OCI-LY7 (cell line): ENCODE measurements around the gene SH2D3C. TPM values are rescaled to one million over a fixed set of nuclear protein-coding genes. Genes with fewer than 3 reads are reported as not detected.

Experiments
- BruUV-seq: library from RNA; stranded (reverse); fragments of 400-500 nt; replicated peaks from 2 replicates; lab custom pipeline; 2021; lab: Mats Ljungman, UMichigan
- CTCF ChIA-PET: fragments of 300-600 bp; sonication (Branson Sonifier 250); formaldehyde crosslinking; loops from one replicate; lab custom pipeline; 2022; ENCODE audit warnings: antibody characterized with exemption; ENCODE audit not compliant: unreplicated experiment; lab: Charles Lee
- POLR2A ChIA-PET: fragments of 300-600 bp; sonication (Branson Sonifier 250); formaldehyde crosslinking; loops from one replicate; lab custom pipeline; 2022; ENCODE audit warnings: antibody characterized with exemption; lab: Charles Lee
- DNase-seq: peaks from one replicate; pipeline ENCODE4 v3.0.0-alpha.2; 2015; ENCODE audit warnings: low spot score
- H2AFZ ChIP-seq: fragments of 200-600 bp; sonication (generic), shearing (Covaris generic); 2 replicates; pipeline ENCODE4 v1.6.1; 2014; ENCODE audit warnings: mild to moderate bottlenecking, antibody characterized with exemption, low read length, moderate library complexity
- H3K27ac ChIP-seq: fragments of 200-600 bp; sonication (generic); 2 replicates; pipeline ENCODE4 v1.5.1; 2014; ENCODE audit warnings: mixed run types, low read depth, mild to moderate bottlenecking, moderate library complexity, low read length, inconsistent platforms; ENCODE audit not compliant: poor library complexity, severe bottlenecking
- H3K36me3 ChIP-seq: fragments of 200-600 bp; sonication (generic); 2 replicates; pipeline ENCODE4 v1.6.1; 2014; ENCODE audit warnings: mild to moderate bottlenecking, antibody characterized with exemption, low read length, moderate library complexity, mixed read lengths; ENCODE audit not compliant: insufficient read depth
- H3K4me1 ChIP-seq: fragments of 200-600 bp; sonication (generic); 2 replicates; pipeline ENCODE4 v1.5.1; 2014; ENCODE audit warnings: mild to moderate bottlenecking, low read length; ENCODE audit not compliant: insufficient read depth, poor library complexity, severe bottlenecking
- H3K4me2 ChIP-seq: fragments of 200-600 bp; sonication (generic); 2 replicates; pipeline ENCODE4 v1.6.1; 2014; ENCODE audit warnings: mild to moderate bottlenecking, low read length
- H3K4me3 ChIP-seq: fragments of 200-600 bp; sonication (generic); 2 replicates; pipeline ENCODE4 v1.5.1; 2014; ENCODE audit warnings: mild to moderate bottlenecking, low read depth, low read length; ENCODE audit not compliant: poor library complexity, severe bottlenecking
- H3K79me2 ChIP-seq: fragments of 200-600 bp; sonication (generic); 2 replicates; pipeline ENCODE4 v1.6.1; 2016; ENCODE audit warnings: low read depth, mild to moderate bottlenecking, low read length, moderate library complexity, mixed read lengths; ENCODE audit not compliant: insufficient read depth
- H3K9me2 ChIP-seq: fragments of 200-600 bp; sonication (generic); 2 replicates; pipeline ENCODE4 v1.6.1; 2016; ENCODE audit warnings: mild to moderate bottlenecking, low read length, mixed read lengths; ENCODE audit not compliant: insufficient read depth
- H3K9me3 ChIP-seq: fragments of 200-600 bp; sonication (generic); 2 replicates; pipeline ENCODE4 v1.6.1; 2014; ENCODE audit warnings: mild to moderate bottlenecking, mixed run types, low read length, mixed read lengths
- H4K20me1 ChIP-seq: fragments of 200-600 bp; sonication (generic); 2 replicates; pipeline ENCODE4 v1.6.1; 2014; ENCODE audit warnings: mild to moderate bottlenecking, antibody characterized with exemption, low read length, moderate library complexity, mixed read lengths; ENCODE audit not compliant: insufficient read depth
- EZH2phosphoT487 ChIP-seq: fragments of 200-600 bp; sonication (generic); IDR thresholded peaks from 2 replicates; pipeline ENCODE4 v1.6.1; 2018; ENCODE audit warnings: low read depth, borderline replicate concordance, mild to moderate bottlenecking, mixed run types, antibody characterized with exemption, low read length, moderate library complexity, mixed read lengths
- intact Hi-C: fragments of 100-400 bp; cut with micrococcal nuclease; formaldehyde crosslinking; loops from one replicate; pipeline ENCODE4 v1.10.0; 2022; ENCODE audit not compliant: unreplicated experiment
- total RNA-seq, 2 experiments: library from RNA; depleted of rRNA in 1 of 2; stranded (reverse); fragments of >200 nt in 1 of 2; shearing (Covaris generic) in 1 of 2; gene quantifications; 2 replicates each; pipeline ENCODE4 v1.2.3, GENCODE V29; 2014 to 2022
- TF ChIP-seq, protein P1 (sequence below): fragments of 200-600 bp; sonication (generic); conservative IDR thresholded peaks from 2 replicates; pipeline ENCODE4 v1.5.1; 2014; ENCODE audit warnings: mild to moderate bottlenecking, antibody characterized with exemption, low read length, moderate library complexity, mixed read lengths

SH2D3C gene
- total RNA-seq, 2 experiments from 2014 or later: 40.0 to 45.7 TPM

DNA sequence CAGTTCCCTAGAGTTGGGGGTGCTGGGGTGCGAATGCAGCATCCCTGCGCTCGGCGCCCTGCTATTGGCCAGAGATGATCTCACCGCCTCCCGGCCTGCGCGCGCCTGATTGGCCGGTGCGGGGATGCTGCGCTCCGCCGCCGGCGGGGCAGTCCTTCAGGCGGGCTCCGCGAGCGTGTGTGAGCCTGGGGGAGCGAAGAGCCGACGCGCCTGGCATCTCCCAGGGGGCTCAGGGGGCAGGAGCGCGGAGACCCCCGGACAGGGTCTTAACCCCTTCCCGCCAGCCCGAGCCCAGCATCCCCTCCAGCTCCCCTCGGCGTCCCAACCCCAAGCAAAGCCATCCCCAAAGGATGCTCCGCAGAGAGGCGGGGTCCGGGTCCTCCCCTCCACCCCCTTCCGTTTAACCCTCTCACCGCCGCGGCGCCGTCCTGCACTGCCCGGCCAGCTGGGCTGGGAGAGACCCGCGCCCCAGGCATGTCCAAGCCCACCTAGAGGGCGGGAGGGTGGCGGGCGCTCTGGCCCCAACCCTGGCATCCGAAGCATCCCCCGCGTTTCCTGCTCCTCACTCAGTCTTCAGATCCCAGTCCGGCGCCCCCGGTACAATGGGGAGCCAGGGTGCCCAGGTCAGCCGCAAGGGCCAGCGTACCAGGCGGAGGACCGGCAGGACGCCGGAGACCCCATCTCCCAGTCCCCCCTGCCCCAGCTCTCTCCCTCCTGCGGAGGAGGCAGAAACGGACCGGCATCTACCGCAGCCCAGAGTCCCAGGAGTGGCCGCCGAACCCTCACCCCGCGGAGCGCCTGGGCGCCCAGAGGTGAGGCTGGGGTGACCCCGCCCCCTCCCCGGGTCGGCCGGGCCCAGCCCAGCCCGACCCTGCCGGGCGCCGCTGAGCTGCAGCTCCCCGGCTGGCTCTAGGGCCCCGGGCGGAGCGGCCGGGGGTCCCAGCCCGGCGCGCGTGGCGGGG lies 24.1 kb downstream of the SH2D3C start:
- H3K36me3 ChIP-seq: peaks cover 24% of the 10 kb centered on the region; the same call in 1 of the 2 replicates

GRCh38 chr9:127753622-127754021 lies 24.8 kb downstream of the SH2D3C start:
- no peak for DNase-seq
- TF ChIP-seq EZH2phosphoT487: no peak
- TF ChIP-seq, protein P1, sequence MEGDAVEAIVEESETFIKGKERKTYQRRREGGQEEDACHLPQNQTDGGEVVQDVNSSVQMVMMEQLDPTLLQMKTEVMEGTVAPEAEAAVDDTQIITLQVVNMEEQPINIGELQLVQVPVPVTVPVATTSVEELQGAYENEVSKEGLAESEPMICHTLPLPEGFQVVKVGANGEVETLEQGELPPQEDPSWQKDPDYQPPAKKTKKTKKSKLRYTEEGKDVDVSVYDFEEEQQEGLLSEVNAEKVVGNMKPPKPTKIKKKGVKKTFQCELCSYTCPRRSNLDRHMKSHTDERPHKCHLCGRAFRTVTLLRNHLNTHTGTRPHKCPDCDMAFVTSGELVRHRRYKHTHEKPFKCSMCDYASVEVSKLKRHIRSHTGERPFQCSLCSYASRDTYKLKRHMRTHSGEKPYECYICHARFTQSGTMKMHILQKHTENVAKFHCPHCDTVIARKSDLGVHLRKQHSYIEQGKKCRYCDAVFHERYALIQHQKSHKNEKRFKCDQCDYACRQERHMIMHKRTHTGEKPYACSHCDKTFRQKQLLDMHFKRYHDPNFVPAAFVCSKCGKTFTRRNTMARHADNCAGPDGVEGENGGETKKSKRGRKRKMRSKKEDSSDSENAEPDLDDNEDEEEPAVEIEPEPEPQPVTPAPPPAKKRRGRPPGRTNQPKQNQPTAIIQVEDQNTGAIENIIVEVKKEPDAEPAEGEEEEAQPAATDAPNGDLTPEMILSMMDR: no peak
- ChIA-PET POLR2A (no interaction called here), CTCF (no interaction called here)
- Histone ChIP-seq H3K9me2 (no peaks in the 10 kb centered on the region), H3K4me2 (no peak overlapping the region), H3K4me1 (no peaks in the 10 kb centered on the region), H3K4me3 (no peak overlapping the region), H2AFZ (no peak overlapping the region), H3K27ac (no peak overlapping the region), H3K36me3 (peaks cover 28% of the 10 kb centered on the region), H4K20me1 (no peaks in the 10 kb centered on the region), H3K9me3 (no peaks in the 10 kb centered on the region), H3K79me2 (no peaks in the 10 kb centered on the region)
- no TSS peak for BruUV-seq
- intact Hi-C loops: no loop called here

More for the DNA sequence above, 24.1 kb downstream of the SH2D3C start:
- DNase-seq: no peak
- BruUV-seq: no TSS peak
- no peak overlapping the region for H3K4me3 ChIP-seq
- ChIA-PET POLR2A (no interaction called here), CTCF (no interaction called here)
- H3K4me1 ChIP-seq: no peaks in the 10 kb centered on the region
- no peaks in the 10 kb centered on the region for H3K9me2 ChIP-seq
- intact Hi-C loops: no loop called here
- no peak overlapping the region for H2AFZ ChIP-seq
- H4K20me1 ChIP-seq: no peaks in the 10 kb centered on the region
- no peak for TF ChIP-seq EZH2phosphoT487
- TF ChIP-seq, protein P1: no peak
- no peaks in the 10 kb centered on the region for H3K79me2 ChIP-seq
- no peaks in the 10 kb centered on the region for H3K9me3 ChIP-seq
- no peak overlapping the region for H3K27ac ChIP-seq
- H3K4me2 ChIP-seq: no peak overlapping the region

- H3K36me3 ChIP-seq: peaks cover 30% of the 10 kb centered on the region
- TF ChIP-seq, protein P1: no peak
- TF ChIP-seq EZH2phosphoT487: no peak
- POLR2A ChIA-PET: no interaction called here
- H3K4me2 ChIP-seq: no peak overlapping the region
- intact Hi-C loops: no loop called here
- H3K27ac ChIP-seq: no peak overlapping the region
- H3K9me3 ChIP-seq: no peaks in the 10 kb centered on the region
- H3K9me2 ChIP-seq: no peaks in the 10 kb centered on the region
- no peak overlapping the region for H3K4me3 ChIP-seq
- H4K20me1 ChIP-seq: no peaks in the 10 kb centered on the region
- BruUV-seq: no TSS peak
- CTCF ChIA-PET: no interaction called here
- no peaks in the 10 kb centered on the region for H3K79me2 ChIP-seq
- DNase-seq: no peak
- H3K4me1 ChIP-seq: no peaks in the 10 kb centered on the region
- no peak overlapping the region for H2AFZ ChIP-seq
Measured at GRCh38 chr9:127753148-127753547, 25.3 kb downstream of the SH2D3C start.
